Measurements from ENCODE around the gene SELENON.

Gene SELENON

GRCh38 chr1:25866288-25866687, 66.3 kb downstream of the SELENON start:
- TF ChIP-seq CTCF (IDR thresholded peaks at IDR 0.05; ENCODE audit: borderline replicate concordance, control extremely low read depth, extremely low read depth, insufficient read depth, missing control alignments): no peak
- in situ Hi-C loops (cut with MboI; ENCODE audit: low sequenced_read_pairs, unreplicated experiment): no loop called here

GRCh38 chr1:25867210-25867991, 67.4 kb downstream of the SELENON start:
- no peak for DNase-seq (ENCODE audit: low spot score)
- in situ Hi-C loops (cut with MboI; ENCODE audit: low sequenced_read_pairs, unreplicated experiment): no loop called here
- TF ChIP-seq CTCF (IDR thresholded peaks at IDR 0.05; ENCODE audit: borderline replicate concordance, control extremely low read depth, extremely low read depth, insufficient read depth, missing control alignments): no peak

More at GRCh38 chr1:25866288-25866687, 66.3 kb downstream of the SELENON start:
- DNase-seq (ENCODE audit: low spot score): no peak
